ENCODE results near the gene MT1H. TPM values are rescaled to one million over a fixed set of nuclear protein-coding genes. Genes with fewer than 3 reads are reported as not detected.

The MT1H gene
- total RNA-seq, 2 experiments from 2014 or later: 0.70 TPM; not detected in 1

DNA sequence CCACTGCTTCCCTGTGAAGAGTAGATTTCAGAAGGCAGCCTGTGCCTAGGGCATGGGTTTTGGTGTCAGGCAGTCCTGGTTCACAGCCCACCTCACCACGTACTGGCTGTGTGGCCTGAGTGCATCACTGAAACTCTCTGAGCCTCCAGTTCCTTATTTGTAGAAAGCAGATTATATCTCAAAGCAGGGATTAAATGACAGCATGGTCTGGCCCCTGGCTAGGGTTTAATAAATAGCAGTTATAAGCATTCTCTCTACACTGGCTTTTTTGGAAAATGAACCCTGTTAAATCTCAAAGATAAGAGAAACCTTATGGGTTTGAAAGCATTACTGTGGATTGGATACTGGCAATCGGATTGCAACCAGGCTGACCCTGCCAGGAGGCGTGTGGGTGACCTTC lies 40.1 kb upstream of the MT1H start:
- no peaks in the 10 kb centered on the region for H3K36me3 Mint-ChIP-seq
- no peak overlapping the region for H3K4me3 Mint-ChIP-seq
- H3K4me1 Mint-ChIP-seq (ENCODE audit: low read depth): peaks cover 19% of the 10 kb centered on the region
- CTCF ChIA-PET: interaction anchor here (1.6 to 2.3 kb wide), 2 partner anchors 23 to 73 kb away, joined by 5 to 11 read pairs; no protein-coding TSS in a partner anchor
- H3K27ac Mint-ChIP-seq: no peak overlapping the region
- intact Hi-C loops (cut with micrococcal nuclease): no loop called here
- no peak for DNase-seq
- POLR2A ChIA-PET: no interaction called here
- no peaks in the 10 kb centered on the region for H3K9me3 Mint-ChIP-seq
- H3K27me3 Mint-ChIP-seq: peaks cover 58% of the 10 kb centered on the region

DNA sequence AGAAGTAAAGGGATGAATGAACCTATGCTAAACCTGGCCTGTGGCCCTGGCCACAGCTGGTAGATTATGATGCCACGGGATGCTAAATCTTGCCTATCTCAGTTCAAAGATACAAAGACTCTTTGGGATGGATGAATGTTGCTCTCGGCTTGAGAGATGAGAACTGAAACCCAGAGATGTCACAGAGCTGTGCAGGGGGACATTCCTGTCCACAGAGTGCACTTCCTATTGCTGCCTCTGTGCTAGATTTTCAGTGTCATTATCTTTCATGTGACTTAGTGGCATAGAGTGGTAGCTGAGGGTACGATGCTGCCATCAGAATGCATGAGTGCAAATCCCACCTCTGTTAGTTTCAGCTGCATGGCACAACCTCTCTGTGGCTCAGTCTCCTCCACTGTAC lies 39.5 kb upstream of the MT1H start:
- Mint-ChIP-seq H3K27me3 (peaks cover 60% of the 10 kb centered on the region), H3K36me3 (no peaks in the 10 kb centered on the region), H3K27ac (no peak overlapping the region), H3K4me3 (no peak overlapping the region), H3K9me3 (no peaks in the 10 kb centered on the region), H3K4me1 (ENCODE audit: low read depth) (peaks cover 20% of the 10 kb centered on the region)
- intact Hi-C loops (cut with micrococcal nuclease): no loop called here
- ChIA-PET POLR2A (no interaction called here), CTCF (interaction anchor here (0.8 to 2.3 kb wide), 4 partner anchors 17 to 72 kb away, joined by 3 to 11 read pairs (median 4); no protein-coding TSS in a partner anchor)
- DNase-seq: no peak

DNA sequence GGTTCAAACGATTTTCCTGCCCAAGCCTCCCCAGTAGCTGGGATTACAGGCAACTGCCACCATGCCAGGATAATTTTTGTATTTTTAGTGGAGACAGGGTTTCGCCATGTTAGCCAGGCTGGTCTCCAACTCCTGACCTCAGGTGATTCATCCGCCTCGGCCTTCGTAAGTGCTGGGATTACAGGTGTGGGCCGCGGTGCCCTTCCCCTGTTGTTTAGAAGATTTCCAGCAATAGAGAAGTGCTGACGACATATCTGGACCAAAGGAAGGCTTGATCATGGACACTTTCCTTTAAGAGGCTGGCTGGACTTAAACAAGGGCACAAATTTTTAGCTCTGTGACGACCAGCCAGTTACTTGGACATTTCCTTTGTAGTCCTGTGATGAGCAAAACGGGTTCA lies 38.4 kb upstream of the MT1H start:
- ChIA-PET POLR2A (no interaction called here), CTCF (interaction anchor here (1.2 to 2.3 kb wide), 3 partner anchors 18 to 71 kb away, joined by 3 to 11 read pairs (median 5); no protein-coding TSS in a partner anchor)
- peaks cover 59% of the 10 kb centered on the region for H3K27me3 Mint-ChIP-seq
- no peaks in the 10 kb centered on the region for H3K9me3 Mint-ChIP-seq
- no peak overlapping the region for H3K4me3 Mint-ChIP-seq
- DNase-seq: no peak
- intact Hi-C loops (cut with micrococcal nuclease): no loop called here
- no peak overlapping the region for H3K27ac Mint-ChIP-seq
- H3K36me3 Mint-ChIP-seq: no peaks in the 10 kb centered on the region
- H3K4me1 Mint-ChIP-seq (ENCODE audit: low read depth): peaks cover 19% of the 10 kb centered on the region

DNA sequence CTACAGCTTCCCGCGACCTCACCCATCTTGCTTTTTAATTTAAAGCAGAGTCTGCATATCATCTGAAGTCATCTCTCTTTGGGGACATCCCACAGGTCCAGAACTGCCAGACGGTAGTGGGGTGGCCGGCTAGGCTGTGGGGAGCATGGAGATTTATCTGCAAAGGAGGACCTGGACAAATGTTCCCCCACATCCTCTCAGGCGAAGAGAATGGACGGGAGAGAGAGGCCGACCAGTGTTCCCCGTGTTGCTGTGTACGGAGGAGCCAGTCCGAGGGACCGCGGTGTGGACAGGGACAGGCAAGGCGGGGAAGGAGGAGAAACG lies 37.8 kb upstream of the MT1H start:
- peaks cover 19% of the 10 kb centered on the region for H3K4me1 Mint-ChIP-seq (ENCODE audit: low read depth)
- H3K27me3 Mint-ChIP-seq: peaks cover 65% of the 10 kb centered on the region
- ChIA-PET POLR2A (no interaction called here), CTCF (interaction anchor here (2.3 kb wide), 1 partner anchor 71 kb away, joined by 11 read pairs; no protein-coding TSS in a partner anchor)
- no peaks in the 10 kb centered on the region for H3K9me3 Mint-ChIP-seq
- intact Hi-C loops (cut with micrococcal nuclease): no loop called here
- peak overlapping the region; percentile 30 for H3K4me3 Mint-ChIP-seq
- DNase-seq: no peak
- no peaks in the 10 kb centered on the region for H3K36me3 Mint-ChIP-seq
- H3K27ac Mint-ChIP-seq: no peak overlapping the region

DNA sequence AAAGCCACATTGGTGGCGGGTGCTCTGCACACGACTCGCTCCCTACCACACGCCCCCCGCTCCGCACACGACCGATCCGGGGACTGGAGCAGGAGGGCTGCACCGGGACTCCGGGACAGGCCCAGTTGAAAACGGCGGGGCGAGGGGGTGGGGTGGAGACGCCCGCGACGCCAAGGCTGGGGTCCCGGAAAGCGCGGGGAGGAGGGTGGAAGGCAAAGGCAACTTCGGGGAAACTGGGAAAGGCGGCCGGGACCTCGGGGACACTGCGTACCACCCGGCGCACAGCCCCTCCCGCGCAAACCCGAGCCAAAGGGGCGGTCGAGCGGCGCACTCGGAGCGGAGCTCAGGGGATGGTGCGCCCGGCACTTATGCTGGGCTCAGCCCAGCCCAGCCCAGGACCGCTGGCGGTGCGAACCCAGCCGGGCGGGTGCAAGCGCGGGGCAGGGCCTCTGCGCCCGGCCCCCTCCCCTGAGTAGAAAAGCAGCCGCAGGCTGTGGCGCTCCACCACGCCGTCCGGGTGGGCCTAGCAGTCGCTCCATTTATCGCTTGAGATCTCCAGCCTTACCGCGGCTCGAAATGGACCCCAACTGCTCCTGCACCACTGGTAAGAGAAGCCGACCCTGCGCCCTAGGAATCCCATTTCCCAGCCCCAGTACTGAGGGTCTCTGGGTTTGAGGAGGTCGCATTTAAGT lies 37.3 kb upstream of the MT1H start, which contains the start of gene MT1M:
Gene MT1M (plus strand): TSS at position 504 of the 692 bp plus-strand sequence. CDS start 73 bp downstream, at position 577.
- intact Hi-C loops (cut with micrococcal nuclease): no loop called here

DNA sequence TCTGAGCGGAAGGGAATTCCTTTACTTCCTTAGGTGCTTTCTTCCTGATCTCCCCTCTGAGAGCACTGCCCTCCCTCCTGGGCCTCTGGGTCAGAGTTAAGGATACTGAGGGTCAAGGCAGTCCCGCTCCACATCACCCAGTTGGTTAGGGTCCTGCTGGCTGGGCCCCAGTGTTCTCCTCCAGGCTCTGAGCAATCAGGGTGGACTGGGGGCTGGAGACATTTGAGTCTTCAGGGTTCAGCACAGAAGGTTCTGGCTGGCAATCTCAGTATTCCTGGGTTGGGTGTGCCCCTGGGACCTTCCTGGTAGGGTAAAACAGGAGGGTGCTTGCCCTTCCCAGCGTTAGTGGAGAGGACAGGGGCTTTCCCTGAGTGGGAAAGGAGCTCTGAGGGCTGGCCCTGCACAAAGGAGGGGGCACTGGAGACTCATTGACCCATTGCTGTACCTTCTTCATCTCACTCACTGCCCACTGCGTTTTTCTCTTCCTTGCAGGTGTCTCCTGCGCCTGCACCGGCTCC lies 36.7 kb upstream of the MT1H start:
- ChIA-PET CTCF (interaction anchor here (1.4 kb wide), 1 partner anchor 69 kb away, joined by 7 read pairs; no protein-coding TSS in a partner anchor), POLR2A (no interaction called here)
- H3K4me1 Mint-ChIP-seq (ENCODE audit: low read depth): peaks cover 22% of the 10 kb centered on the region
- H3K4me3 Mint-ChIP-seq: no peak overlapping the region
- intact Hi-C loops (cut with micrococcal nuclease): no loop called here
- H3K27ac Mint-ChIP-seq: no peak overlapping the region
- no peaks in the 10 kb centered on the region for H3K9me3 Mint-ChIP-seq
- H3K36me3 Mint-ChIP-seq: no peaks in the 10 kb centered on the region
- DNase-seq: no peak
- peaks cover 76% of the 10 kb centered on the region for H3K27me3 Mint-ChIP-seq

More for the DNA sequence above, 37.3 kb upstream of the MT1H start, which contains the start of gene MT1M:
- CTCF ChIA-PET: no interaction called here
- Mint-ChIP-seq H3K27me3 (peaks cover 70% of the 10 kb centered on the region), H3K9me3 (no peaks in the 10 kb centered on the region), H3K4me1 (ENCODE audit: low read depth) (peaks cover 19% of the 10 kb centered on the region), H3K36me3 (no peaks in the 10 kb centered on the region), H3K27ac (no peak within 1 kb of the TSS), H3K4me3 (peak within 1 kb of the TSS; percentile 30)
- no peak for DNase-seq
- POLR2A ChIA-PET: no interaction called here

DNA sequence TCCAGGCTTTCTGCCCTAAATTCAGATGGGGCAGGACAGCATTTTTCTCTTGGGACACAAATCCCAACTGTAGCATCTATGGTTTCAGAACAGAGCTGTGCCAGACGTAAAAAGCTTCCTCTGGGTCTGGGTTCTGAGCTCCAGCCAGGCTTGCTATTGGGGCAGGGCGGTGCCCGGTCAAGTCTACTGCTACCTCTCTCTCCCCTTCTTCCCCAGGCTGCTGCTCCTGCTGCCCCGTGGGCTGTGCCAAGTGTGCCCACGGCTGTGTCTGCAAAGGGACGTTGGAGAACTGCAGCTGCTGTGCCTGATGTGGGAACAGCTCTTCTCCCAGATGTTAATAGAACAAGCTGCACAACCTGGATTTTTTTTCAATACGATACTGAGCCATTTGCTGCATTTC lies 36.1 kb upstream of the MT1H start:
- H3K9me3 Mint-ChIP-seq: no peaks in the 10 kb centered on the region
- H3K36me3 Mint-ChIP-seq: no peaks in the 10 kb centered on the region
- no peak overlapping the region for H3K4me3 Mint-ChIP-seq
- peaks cover 24% of the 10 kb centered on the region for H3K4me1 Mint-ChIP-seq (ENCODE audit: low read depth)
- POLR2A ChIA-PET: no interaction called here
- intact Hi-C loops (cut with micrococcal nuclease): no loop called here
- H3K27ac Mint-ChIP-seq: no peak overlapping the region
- peaks cover 78% of the 10 kb centered on the region for H3K27me3 Mint-ChIP-seq
- no peak for DNase-seq
- CTCF ChIA-PET: interaction anchor here (1.4 kb wide), 1 partner anchor 68 kb away, joined by 7 read pairs; no protein-coding TSS in a partner anchor

DNA sequence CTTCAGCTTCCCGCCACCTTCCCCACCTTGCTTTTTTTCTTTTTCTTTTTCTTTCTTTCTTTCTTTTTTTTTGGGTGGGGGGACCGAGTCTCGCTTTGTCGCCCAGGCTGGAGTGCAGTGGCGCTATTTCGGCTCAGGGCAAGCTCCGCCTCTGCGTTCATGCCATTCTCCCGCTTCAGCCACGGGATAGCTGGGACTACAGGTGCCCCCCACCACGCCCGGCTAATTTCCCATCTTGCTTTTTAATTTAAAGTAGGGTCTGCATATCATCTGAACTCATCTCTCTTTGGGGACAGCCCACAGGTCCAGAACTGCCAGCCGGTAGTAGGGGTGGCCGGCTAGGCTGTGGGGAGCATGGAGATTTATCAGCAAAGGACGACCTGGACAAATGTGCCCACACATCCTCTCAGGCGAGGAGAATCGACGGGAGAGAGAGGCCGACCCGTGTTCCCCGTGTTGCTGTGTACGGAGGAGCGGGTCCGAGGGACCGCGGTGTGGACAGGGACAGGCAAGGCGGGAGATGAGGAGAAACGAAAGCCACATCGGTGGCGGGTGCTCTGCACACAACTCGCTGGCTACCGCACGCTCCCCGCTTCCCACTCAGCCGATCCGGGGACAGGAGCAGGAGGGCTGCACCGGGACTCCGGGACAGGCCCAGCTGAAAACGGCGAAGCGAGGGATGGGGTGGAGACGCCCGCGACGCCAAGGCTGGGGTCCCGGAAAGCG lies 34.7 kb upstream of the MT1H start:
- peak overlapping the region; percentile 28 for H3K4me3 Mint-ChIP-seq
- CTCF ChIA-PET: interaction anchor here (0.6 to 1.3 kb wide), 4 partner anchors 9 to 183 kb away, joined by 3 to 4 read pairs (median 4); partner anchors contain the start of genes NUDT21 and OGFOD1
- no peak for DNase-seq
- no peaks in the 10 kb centered on the region for H3K36me3 Mint-ChIP-seq
- H3K9me3 Mint-ChIP-seq: no peaks in the 10 kb centered on the region
- H3K27me3 Mint-ChIP-seq: peaks cover 89% of the 10 kb centered on the region
- peaks cover 24% of the 10 kb centered on the region for H3K4me1 Mint-ChIP-seq (ENCODE audit: low read depth)
- POLR2A ChIA-PET: interaction anchor here (1.0 kb wide), 1 partner anchor 23 kb away, joined by 4 read pairs; no protein-coding TSS in a partner anchor
- H3K27ac Mint-ChIP-seq: no peak overlapping the region
- intact Hi-C loops (cut with micrococcal nuclease): no loop called here

DNA sequence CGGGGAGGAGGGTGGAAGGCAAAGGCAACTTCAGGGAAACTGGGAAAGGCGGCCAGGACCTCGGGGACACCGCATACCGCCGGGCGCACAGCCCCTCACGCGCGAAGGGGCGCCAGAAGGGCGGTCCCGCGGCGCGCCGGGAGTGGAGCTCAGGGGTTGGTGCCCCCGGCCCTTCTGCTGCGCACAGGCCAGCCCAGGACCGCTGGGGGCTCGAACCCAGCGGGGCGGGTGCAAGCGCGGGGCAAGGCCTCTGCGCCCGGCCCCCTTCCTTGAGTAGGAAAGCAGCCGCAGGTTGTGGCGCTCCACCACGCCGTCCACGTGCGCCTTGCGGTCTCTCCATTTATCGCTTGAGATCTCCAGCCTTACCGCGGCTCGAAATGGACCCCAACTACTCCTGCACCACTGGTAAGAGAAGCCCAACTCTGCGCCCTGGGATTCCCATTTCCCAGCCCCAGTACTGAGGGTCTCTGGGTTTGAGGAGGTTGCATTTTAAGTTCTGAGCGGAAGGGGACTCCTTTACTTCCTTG lies 34.1 kb upstream of the MT1H start:
- Mint-ChIP-seq H3K9me3 (no peaks in the 10 kb centered on the region), H3K4me1 (ENCODE audit: low read depth) (peaks cover 24% of the 10 kb centered on the region), H3K36me3 (no peaks in the 10 kb centered on the region), H3K27ac (no peak overlapping the region), H3K4me3 (no peak overlapping the region), H3K27me3 (peaks cover 90% of the 10 kb centered on the region)
- no peak for DNase-seq
- ChIA-PET POLR2A (interaction anchor here (0.6 kb wide), 1 partner anchor 23 kb away, joined by 3 read pairs; no protein-coding TSS in a partner anchor), CTCF (interaction anchor here (1.3 kb wide), 1 partner anchor 35 kb away, joined by 4 read pairs; no protein-coding TSS in a partner anchor)
- intact Hi-C loops (cut with micrococcal nuclease): no loop called here

DNA sequence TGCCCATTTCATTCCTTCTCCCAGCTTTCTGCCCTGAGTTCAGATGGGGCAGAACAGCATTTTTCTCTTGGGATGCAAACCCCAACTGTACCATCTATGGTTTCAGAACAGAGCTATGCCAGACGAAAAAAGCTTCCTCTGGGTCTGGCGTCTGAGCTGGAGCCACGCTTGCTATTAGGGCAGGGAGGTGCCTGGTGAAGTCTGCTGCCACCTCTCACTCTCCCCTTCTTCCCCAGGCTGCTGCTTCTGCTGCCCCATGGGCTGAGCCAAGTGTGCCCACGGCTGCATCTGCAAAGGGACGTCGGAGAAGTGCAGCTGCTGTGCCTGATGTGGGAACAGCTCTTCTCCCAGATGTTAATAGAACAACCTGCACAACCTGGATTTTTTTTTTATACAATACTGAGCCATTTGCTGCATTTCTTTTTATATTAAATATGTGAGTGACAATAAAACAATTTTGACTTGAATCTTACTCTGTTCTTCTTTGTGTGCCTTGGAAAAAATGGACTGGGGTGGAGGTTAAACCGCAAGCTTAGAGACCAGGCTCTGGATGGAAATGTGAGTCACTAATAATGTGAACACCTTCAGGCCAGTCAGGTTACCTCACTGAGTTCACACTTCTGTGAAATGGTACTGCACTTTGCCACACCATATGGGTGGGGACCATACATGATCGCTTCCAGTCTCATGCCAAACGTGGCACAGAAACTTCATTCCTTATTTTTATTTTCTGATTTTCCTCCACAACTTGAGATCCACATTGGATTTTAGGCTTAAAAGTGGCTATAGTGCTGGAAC lies 32.8 kb upstream of the MT1H start:
- H3K4me1 Mint-ChIP-seq (ENCODE audit: low read depth): peaks cover 22% of the 10 kb centered on the region
- H3K27ac Mint-ChIP-seq: no peak overlapping the region
- ChIA-PET CTCF (interaction anchor here (0.6 kb wide), 1 partner anchor 65 kb away, joined by 5 read pairs; no protein-coding TSS in a partner anchor), POLR2A (interaction anchor here (0.6 kb wide), 1 partner anchor 158 kb away, joined by 3 read pairs; no protein-coding TSS in a partner anchor)
- DNase-seq: no peak
- H3K4me3 Mint-ChIP-seq: no peak overlapping the region
- intact Hi-C loops (cut with micrococcal nuclease): no loop called here
- H3K27me3 Mint-ChIP-seq: peaks cover 85% of the 10 kb centered on the region
- H3K36me3 Mint-ChIP-seq: no peaks in the 10 kb centered on the region
- H3K9me3 Mint-ChIP-seq: no peaks in the 10 kb centered on the region
